Hematopoietic multipotent progenitor cell treated with erythropoietin and hydrocortisone succinate and interleukin-3 and kit ligand, for 4 days (in vitro differentiated cells): ENCODE data around the gene MROH2B.
"Not testable (repeated sequence)": the region's sequence is repeated elsewhere in the genome, so short reads cannot be mapped to it uniquely, and the experiment has no call there.

Experiments
- DNase-seq: peaks from one replicate; pipeline ENCODE4 v3.0.0-alpha.2; 2015

Gene MROH2B

GRCh38 chr5:41071242-41071641, at the start of gene MROH2B:
Gene MROH2B, minus strand, starts transcription at chr5:41071342. Its CDS starts 490 bp downstream, at chr5:41070852.
- no peak for DNase-seq

- DNase-seq = no peak
Measured at GRCh38 chr5:41120600-41120999, 49.5 kb upstream of the MROH2B start.

GRCh38 chr5:41118177-41118576, 47.0 kb upstream of the MROH2B start:
- no peak for DNase-seq

GRCh38 chr5:41115281-41115680, 44.1 kb upstream of the MROH2B start:
- no peak for DNase-seq

- DNase-seq = no peak
Measured at GRCh38 chr5:41112486-41113455, 41.6 kb upstream of the MROH2B start.

- DNase-seq = no peak
Measured at GRCh38 chr5:41109186-41109585, 38.0 kb upstream of the MROH2B start.

- no peak for DNase-seq
Measured at GRCh38 chr5:41102341-41102740, 31.2 kb upstream of the MROH2B start.

- no peak for DNase-seq
Measured at GRCh38 chr5:41097642-41098041, 26.5 kb upstream of the MROH2B start.

GRCh38 chr5:41095324-41096101, 24.4 kb upstream of the MROH2B start:
- no peak for DNase-seq

GRCh38 chr5:41094871-41095270, 23.7 kb upstream of the MROH2B start:
- no peak for DNase-seq

- DNase-seq = no peak
Measured at GRCh38 chr5:41093803-41094202, 22.7 kb upstream of the MROH2B start.

- DNase-seq = no peak
Measured at GRCh38 chr5:41087461-41087860, 16.3 kb upstream of the MROH2B start.

- no peak for DNase-seq
Measured at GRCh38 chr5:41083306-41083705, 12.2 kb upstream of the MROH2B start.

- DNase-seq = no peak
Measured at GRCh38 chr5:41071975-41072374, 833 bp upstream of the MROH2B start.

- DNase-seq = peak; percentile 12
Measured at GRCh38 chr5:41067714-41068568, 3.2 kb downstream of the MROH2B start.

GRCh38 chr5:41065691-41066335, 5.3 kb downstream of the MROH2B start:
- no peak for DNase-seq

GRCh38 chr5:41057940-41058339, 13.2 kb downstream of the MROH2B start:
- no peak for DNase-seq

GRCh38 chr5:41057231-41057630, 13.9 kb downstream of the MROH2B start:
- no peak for DNase-seq

GRCh38 chr5:41048986-41049385, 22.2 kb downstream of the MROH2B start:
- DNase-seq = no peak

- no peak for DNase-seq
Measured at GRCh38 chr5:41043109-41043747, 27.9 kb downstream of the MROH2B start.

- no peak for DNase-seq
Measured at GRCh38 chr5:41032973-41033372, 38.2 kb downstream of the MROH2B start.

GRCh38 chr5:41022600-41022999, 48.5 kb downstream of the MROH2B start:
- not testable (repeated sequence) for DNase-seq
